IPS-18c (cell line): ENCODE data around the gene IMPG2.
"Not testable (repeated sequence)": the region's sequence is repeated elsewhere in the genome, so short reads cannot be mapped to it uniquely, and the experiment has no call there.

Experiments
- H3K4me3 ChIP-seq: 2 replicates; pipeline ENCODE4 v1.7.0; 2013; ENCODE audit warnings: low read depth, mild to moderate bottlenecking, low read length, moderate library complexity; ENCODE audit not compliant: insufficient read depth
- H3K9me3 ChIP-seq: one replicate; pipeline ENCODE4 v1.6.1; 2013; ENCODE audit warnings: mild to moderate bottlenecking, low read length, moderate library complexity; ENCODE audit not compliant: control insufficient read depth, insufficient read depth

The IMPG2 gene

GRCh38 chr3:101320475-101320874 lies at the start of gene IMPG2:
Gene IMPG2, minus strand, starts transcription at chr3:101320575. Its CDS starts 203 bp downstream, at chr3:101320372.
- Histone ChIP-seq H3K9me3 (no peaks in the 10 kb centered on the region), H3K4me3 (no peak within 1 kb of the TSS)

- Histone ChIP-seq H3K4me3 (no peak overlapping the region), H3K9me3 (no peaks in the 10 kb centered on the region)
These were observed 42.0 kb upstream of the IMPG2 start for GRCh38 chr3:101362406-101362805.

DNA sequence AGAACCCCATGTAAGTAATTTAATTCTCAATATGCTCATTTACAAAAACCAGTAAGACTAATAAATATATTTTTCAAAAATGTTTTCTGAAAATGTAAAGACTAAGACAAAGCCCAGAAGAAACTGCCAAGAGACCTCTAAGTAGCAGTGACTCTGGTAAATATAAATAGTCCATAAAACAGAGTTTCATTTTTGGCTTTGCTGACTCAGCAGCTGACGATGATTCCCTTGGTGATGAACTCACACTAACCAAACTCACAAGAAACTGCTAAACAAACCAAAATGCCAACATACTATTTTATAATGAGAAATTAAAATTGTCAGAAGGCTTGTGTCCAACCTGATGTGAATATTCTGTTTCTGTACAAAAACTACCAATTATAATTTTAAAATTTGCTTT lies 31.5 kb upstream of the IMPG2 start:
- Histone ChIP-seq H3K9me3 (no peaks in the 10 kb centered on the region), H3K4me3 (no peak overlapping the region)

- Histone ChIP-seq H3K4me3 (no peak overlapping the region), H3K9me3 (no peaks in the 10 kb centered on the region)
These were observed 20.2 kb upstream of the IMPG2 start for GRCh38 chr3:101340591-101340990.

DNA sequence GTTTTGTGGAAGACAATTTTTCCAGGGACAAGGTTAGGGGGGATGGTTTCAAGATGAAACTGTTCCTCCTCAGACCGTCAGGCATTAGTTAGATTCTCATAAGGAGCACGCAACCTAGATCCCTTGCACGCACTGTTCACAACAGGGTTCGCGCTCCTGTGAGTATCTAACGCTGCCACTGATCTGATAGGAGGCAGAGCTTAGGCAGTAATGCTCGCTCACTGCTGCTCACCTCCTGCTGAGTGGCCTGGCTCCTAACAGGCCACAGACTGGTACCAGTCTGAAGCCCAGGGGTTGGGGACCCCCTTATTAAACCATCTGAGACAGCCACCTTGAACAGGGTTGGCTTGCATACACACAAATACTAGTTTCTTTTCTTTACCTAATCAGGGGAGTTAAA lies 13.5 kb upstream of the IMPG2 start:
- Histone ChIP-seq H3K9me3 (no peaks in the 10 kb centered on the region), H3K4me3 (no peak overlapping the region)

GRCh38 chr3:101329016-101329673 lies 8.8 kb upstream of the IMPG2 start:
- no peak overlapping the region for H3K4me3 ChIP-seq
- no peaks in the 10 kb centered on the region for H3K9me3 ChIP-seq

DNA sequence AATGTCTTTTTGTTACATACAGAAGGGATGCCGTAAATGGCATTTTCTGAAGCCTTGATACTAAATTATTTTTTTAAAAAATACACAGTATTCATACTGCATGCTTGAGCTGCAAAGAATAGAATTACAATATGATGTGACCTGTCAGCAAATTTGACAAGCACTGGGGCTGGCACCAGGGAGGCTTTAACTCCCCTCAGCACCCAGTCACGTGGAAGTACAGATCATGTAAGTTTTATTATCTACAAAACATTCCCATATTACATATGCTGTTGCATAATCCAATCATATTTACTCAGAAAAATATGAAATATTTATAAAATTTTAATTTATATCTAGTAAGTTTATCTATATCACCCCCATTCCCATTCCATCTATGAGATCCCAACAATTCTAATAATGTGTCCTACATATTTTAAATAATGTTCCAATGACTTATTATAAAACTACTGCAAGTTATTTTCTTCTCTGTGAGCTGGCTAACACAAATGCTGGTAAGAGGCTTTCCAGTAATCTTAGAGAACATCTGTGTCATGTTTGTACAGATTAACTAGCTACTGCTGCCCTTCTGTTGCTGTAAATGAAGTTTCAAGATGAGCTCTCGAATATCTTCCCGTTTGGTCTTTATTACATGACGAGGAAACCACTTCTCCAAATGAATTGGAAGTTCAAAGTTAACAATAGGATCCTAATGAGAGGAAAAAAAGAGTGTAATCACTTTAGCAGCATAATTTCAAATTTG lies 5.2 kb upstream of the IMPG2 start:
- Histone ChIP-seq H3K9me3 (no peaks in the 10 kb centered on the region), H3K4me3 (no peak overlapping the region)

DNA sequence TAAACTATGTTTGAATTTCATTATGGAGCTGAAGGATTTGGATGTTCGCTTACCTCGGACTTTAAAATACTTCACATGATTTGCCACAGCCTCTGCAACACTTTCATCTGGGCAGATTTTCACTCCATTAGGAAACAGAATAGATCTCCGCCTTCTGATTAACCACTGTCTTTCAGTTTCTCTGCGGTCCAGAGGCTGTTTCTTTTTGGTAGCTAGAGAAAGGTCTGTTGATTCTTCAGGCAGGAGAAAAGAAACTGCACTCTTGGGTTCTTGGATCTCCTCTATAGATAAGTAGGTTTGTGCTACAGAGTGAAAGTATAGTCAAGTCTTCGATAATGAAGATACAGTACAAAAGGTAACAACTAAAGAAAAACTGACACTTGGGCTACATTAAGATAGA lies 844 bp downstream of the IMPG2 start:
- Histone ChIP-seq H3K4me3 (no peak overlapping the region), H3K9me3 (no peaks in the 10 kb centered on the region)

- Histone ChIP-seq H3K4me3 (no peak overlapping the region), H3K9me3 (peaks cover under 1% of the 10 kb centered on the region)
These were observed 7.8 kb downstream of the IMPG2 start for GRCh38 chr3:101312545-101312944.

- Histone ChIP-seq H3K4me3 (no peak overlapping the region), H3K9me3 (peaks cover 3% of the 10 kb centered on the region)
These were observed 8.7 kb downstream of the IMPG2 start for GRCh38 chr3:101311676-101312075.

- peaks cover 3% of the 10 kb centered on the region for H3K9me3 ChIP-seq
- H3K4me3 ChIP-seq, result no peak overlapping the region
These were observed 9.4 kb downstream of the IMPG2 start for GRCh38 chr3:101310978-101311375.

DNA sequence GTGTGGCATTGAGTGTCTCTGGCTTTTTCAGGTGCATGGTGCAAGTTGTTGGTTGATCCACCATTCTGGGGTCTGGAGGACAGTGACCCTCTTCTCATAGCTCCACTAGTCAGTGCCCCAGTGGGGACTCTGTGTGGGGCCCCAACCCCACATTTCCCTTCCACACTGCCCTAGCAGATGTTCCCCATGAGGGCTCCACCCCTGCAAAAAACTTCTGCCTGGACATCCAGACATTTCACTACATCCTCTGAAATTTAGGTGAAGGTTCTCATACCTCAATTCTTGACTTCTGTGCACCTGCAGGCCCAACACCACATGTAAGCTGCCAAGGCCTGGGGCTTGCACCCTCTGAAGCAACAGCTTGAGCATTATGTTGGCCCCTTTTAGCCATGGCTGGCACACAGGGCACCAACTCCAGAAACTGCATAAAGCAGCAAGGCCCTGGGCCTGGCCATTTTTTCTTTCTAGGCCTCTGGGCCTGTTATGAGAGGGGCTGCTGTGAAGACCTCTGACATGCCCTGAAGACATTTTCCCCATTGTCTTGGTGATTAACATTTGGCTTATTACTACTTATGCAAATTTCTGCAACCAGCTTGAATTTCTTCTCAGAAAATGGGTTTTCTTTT lies 12.1 kb downstream of the IMPG2 start:
- H3K9me3 ChIP-seq, H3K4me3 ChIP-seq: not testable (repeated sequence)

DNA sequence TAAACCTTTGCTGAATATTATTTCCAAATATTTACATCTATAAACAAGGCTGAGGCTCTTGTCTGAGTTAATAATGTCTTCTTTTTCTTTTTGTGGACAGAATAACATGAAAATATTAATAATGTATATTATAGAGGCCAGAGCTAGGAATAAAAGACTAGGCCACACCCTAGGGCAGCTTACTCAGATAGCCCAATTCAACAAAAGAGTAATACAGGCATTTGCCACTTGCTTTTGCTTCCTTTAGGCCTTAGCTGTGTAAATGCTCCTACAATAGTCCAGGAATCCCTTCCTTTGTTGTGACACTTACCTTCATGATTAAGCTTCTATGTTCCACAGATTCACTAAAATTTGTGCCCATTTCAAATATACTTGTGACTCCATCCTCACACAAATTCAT lies 16.5 kb downstream of the IMPG2 start:
- no peak overlapping the region for H3K4me3 ChIP-seq
- peaks cover 3% of the 10 kb centered on the region for H3K9me3 ChIP-seq

DNA sequence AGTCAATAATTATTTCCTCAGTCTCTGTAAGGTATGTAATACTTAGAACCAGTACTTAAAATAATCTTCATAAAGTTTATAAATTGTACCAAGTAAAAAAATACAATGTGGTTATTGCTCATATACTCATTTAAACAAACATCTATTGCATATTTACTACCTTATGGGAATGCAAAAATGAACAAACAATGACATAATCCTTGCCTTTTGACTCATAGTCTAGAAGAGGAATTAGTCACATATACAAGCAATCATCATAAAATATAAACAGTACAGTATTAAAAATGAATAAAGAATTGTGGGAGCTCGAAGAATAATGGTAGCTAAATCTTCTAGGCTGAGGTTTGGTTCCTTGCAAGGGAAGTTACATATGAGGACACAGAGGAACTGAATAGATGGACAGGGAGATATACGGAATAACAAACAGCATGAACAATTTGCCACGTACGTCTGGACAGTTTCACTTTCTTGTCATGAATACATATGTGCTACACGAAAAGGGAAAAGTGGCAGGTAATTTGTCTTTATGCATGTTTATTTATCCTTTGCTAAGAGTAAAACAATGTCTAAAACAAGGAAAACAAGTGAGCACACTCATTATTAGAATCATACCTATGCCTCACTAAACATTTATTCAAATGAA lies 17.2 kb downstream of the IMPG2 start:
- no peak overlapping the region for H3K4me3 ChIP-seq
- H3K9me3 ChIP-seq, result peaks cover 3% of the 10 kb centered on the region

DNA sequence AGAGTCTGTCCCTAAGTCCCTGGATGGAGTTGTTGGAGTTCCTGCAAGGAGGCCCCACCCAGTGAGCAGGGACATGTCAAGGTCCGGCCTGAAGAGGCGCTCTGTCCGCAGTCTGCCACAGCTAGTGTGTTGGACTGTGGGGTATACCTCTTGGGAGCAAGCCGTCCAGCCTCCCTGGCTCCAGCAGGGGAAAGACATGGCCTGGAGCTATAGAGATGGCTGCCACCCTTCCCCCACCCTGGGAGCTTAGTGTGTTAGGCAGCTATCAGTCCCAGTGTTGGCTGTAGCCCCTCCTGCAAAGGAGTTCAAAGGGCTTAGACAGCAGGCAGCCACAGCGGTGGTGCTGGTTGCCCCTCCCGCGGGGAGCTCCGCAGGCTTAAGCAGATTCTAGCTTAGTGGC lies 20.3 kb downstream of the IMPG2 start:
- H3K9me3 ChIP-seq, result peaks cover 2% of the 10 kb centered on the region
- H3K4me3 ChIP-seq, result no peak overlapping the region

GRCh38 chr3:101292027-101292426 lies 28.3 kb downstream of the IMPG2 start:
- peaks cover 2% of the 10 kb centered on the region for H3K9me3 ChIP-seq
- H3K4me3 ChIP-seq, result no peak overlapping the region

- H3K9me3 ChIP-seq, result no peaks in the 10 kb centered on the region
- H3K4me3 ChIP-seq, result no peak overlapping the region
These were observed 32.1 kb downstream of the IMPG2 start for GRCh38 chr3:101288294-101288693.

DNA sequence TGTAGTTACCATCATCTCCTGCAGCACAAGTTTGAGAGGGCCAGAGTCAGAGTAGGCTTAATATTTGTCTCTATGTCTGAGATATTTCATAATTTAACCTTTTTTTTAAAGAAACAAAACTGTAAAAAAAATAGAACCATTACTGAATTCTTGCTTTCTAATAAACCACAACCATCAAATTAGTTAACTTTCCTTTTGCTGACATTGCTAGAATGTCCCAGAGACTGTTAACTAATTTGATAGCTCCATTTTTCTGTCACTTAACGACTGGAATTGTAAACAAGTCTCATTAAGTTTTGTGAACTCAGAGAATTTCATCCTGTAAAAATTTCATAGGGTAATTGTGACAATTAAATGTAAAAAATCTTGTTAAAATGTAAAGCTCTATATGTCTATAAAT lies 35.6 kb downstream of the IMPG2 start:
- H3K4me3 ChIP-seq, result no peak overlapping the region
- H3K9me3 ChIP-seq, result no peaks in the 10 kb centered on the region
